SJSA1 (cell line): ENCODE measurements around the gene MMP1. TPM values are rescaled to one million over a fixed set of nuclear protein-coding genes. Genes with fewer than 3 reads are reported as not detected.
A peak's percentile ranks its signal among the peaks of the same experiment; 100 is the strongest.
"Not testable (repeated sequence)": the region's sequence is repeated elsewhere in the genome, so short reads cannot be mapped to it uniquely, and the experiment has no call there.

Source experiments
- DNase-seq, 2 experiments: peaks; one replicate each; pipeline ENCODE4 v3.0.0-alpha.2; 2015 to 2020; ENCODE audit warnings: low spot score in 2 of 2, low read depth in 1 of 2
- H3K27ac ChIP-seq: fragments of 250-450 bp; sonication (Bioruptor Pico); 2 replicates; pipeline ENCODE4 v1.5.1; 2020; ENCODE audit warnings: mild to moderate bottlenecking, moderate library complexity
- H3K27me3 ChIP-seq: fragments of 250-450 bp; sonication (Bioruptor Pico); replicated peaks from 2 replicates; pipeline ENCODE4 v1.5.1; 2020; ENCODE audit warnings: mild to moderate bottlenecking, moderate library complexity
- H3K36me3 ChIP-seq: fragments of 250-450 bp; sonication (Bioruptor Pico); 2 replicates; pipeline ENCODE4 v1.5.1; 2020; ENCODE audit warnings: mild to moderate bottlenecking
- H3K4me1 ChIP-seq: fragments of 250-450 bp; sonication (Bioruptor Pico); replicated peaks from 2 replicates; pipeline ENCODE4 v1.6.1; 2021; ENCODE audit warnings: mild to moderate bottlenecking
- H3K4me3 ChIP-seq: fragments of 250-450 bp; sonication (Bioruptor Pico); 2 replicates; pipeline ENCODE4 v1.5.1; 2020; ENCODE audit warnings: mild to moderate bottlenecking
- H3K9me3 ChIP-seq: fragments of 250-450 bp; sonication (Bioruptor Pico); replicated peaks from 2 replicates; pipeline ENCODE4 v1.5.1; 2020; ENCODE audit warnings: mild to moderate bottlenecking
- total RNA-seq: library from RNA; depleted of rRNA; stranded (reverse); fragments of >200 nt; shearing (Covaris generic); gene quantifications from 2 replicates; pipeline ENCODE4 v1.2.3, GENCODE V29; 2014; rRNA removed

The MMP1 gene
- total RNA-seq, 1 experiment from 2014 or later, result 0.29 TPM

DNA sequence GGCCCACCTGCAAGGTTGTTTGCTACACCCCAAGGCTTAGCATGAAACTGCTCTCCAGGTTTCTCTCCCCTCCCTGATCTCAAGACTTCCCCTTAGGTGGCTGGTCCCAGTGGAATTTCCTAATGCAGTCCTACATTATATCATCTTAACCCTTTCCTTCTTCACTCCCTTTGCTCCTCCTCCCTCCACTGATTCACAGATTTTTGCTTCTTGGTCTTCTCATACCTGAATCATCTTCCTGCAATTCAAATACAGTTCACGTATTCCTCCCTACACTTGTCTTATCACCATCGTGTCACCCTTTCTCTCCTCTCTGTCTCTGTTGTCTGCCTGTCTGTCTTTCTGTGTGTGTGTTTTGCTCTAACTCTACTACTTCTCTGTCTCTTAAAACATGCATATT is 34.5 kb downstream of the MMP1 start:
- DNase-seq, result no peak
- Histone ChIP-seq H3K4me3 (no peak overlapping the region), H3K27me3 (no peaks in the 10 kb centered on the region), H3K9me3 (no peaks in the 10 kb centered on the region), H3K36me3 (no peaks in the 10 kb centered on the region), H3K27ac (no peak overlapping the region), H3K4me1 (peaks cover 36% of the 10 kb centered on the region)

DNA sequence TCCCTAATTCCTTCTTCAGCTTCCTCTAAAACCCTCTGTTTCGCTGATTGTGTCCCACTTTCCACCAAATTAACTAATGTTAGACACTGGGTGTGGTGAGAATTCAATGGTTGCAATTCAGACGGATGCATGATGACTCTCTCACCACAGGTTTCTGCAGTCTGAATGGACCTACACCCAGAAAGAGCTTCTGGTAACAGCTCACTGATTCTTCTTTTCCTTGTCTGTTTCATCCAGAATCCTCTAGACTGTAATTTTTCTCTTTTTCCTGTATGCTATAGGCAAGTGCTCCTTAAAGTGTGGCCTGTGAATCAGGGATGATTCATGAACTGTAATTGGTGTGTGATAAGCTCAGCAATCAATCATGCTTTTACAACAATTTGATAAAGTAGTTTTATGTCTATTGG is 35.6 kb downstream of the MMP1 start:
- Histone ChIP-seq H3K9me3 (no peaks in the 10 kb centered on the region), H3K4me1 (peaks cover 39% of the 10 kb centered on the region), H3K4me3 (peak overlapping the region; percentile 7; the same call in 1 of the 2 replicates), H3K36me3 (no peaks in the 10 kb centered on the region), H3K27me3 (no peaks in the 10 kb centered on the region), H3K27ac (peak overlapping the region; percentile 90)
- DNase-seq, result no peak

GRCh38 chr11:102761646-102762238 is 36.2 kb downstream of the MMP1 start:
- peak overlapping the region; percentile 7; the same call in 1 of the 2 replicates for H3K4me3 ChIP-seq
- peaks cover 39% of the 10 kb centered on the region for H3K4me1 ChIP-seq
- H3K36me3 ChIP-seq, result no peaks in the 10 kb centered on the region
- peak; percentile 48 to 78 for DNase-seq
- H3K27me3 ChIP-seq, result no peaks in the 10 kb centered on the region
- H3K27ac ChIP-seq, result peak overlapping the region; percentile 90
- no peaks in the 10 kb centered on the region for H3K9me3 ChIP-seq

DNA sequence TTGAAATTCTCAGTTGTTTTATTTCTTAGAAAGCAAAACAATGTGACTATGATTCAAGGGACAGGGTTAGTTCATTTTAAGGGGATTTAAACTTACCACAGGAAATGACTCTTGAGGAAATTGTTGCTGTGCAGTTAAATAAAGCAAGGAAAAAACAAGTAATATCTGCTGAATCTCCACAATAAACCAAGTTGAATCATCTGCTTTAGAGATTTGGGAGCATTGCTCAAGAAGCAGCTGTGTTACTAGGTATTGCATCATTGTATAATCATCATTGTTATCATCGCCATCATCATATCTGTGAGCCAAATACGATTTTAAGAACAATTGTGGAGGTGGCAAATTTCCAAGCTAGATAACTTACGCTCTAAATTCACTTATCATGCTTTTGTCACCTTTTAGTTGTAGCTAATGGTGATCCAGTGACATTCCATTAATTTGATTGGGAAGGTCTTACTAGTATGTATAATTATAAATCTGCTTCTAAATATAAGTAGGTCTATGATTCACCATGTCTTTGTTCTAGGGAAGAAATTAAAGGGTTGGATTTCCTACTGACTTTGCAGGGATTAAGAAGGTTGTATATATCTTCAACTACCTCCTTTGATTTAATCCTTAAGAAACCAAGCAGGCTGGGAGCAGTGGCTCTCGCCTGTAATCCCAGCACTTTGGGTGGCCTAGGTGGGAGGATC is 37.5 kb downstream of the MMP1 start:
- H3K4me3 ChIP-seq, result no peak overlapping the region
- H3K27ac ChIP-seq, result peak overlapping the region; percentile 90
- no peaks in the 10 kb centered on the region for H3K27me3 ChIP-seq
- DNase-seq, result peak; percentile 45 to 88
- H3K4me1 ChIP-seq, result peaks cover 39% of the 10 kb centered on the region
- H3K36me3 ChIP-seq, result no peaks in the 10 kb centered on the region
- H3K9me3 ChIP-seq, result no peaks in the 10 kb centered on the region

GRCh38 chr11:102757823-102758549 is 40.0 kb downstream of the MMP1 start:
- H3K36me3 ChIP-seq, result no peaks in the 10 kb centered on the region
- no peaks in the 10 kb centered on the region for H3K9me3 ChIP-seq
- no peak for DNase-seq

GRCh38 chr11:102753267-102753666 is 44.7 kb downstream of the MMP1 start:
- H3K4me1 ChIP-seq, result 0 out of 2 replicates have a peak, but pooled peaks cover 2% of the 10 kb centered on the region
- no peak overlapping the region for H3K4me3 ChIP-seq
- no peaks in the 10 kb centered on the region for H3K36me3 ChIP-seq
- no peaks in the 10 kb centered on the region for H3K27me3 ChIP-seq
- no peak overlapping the region for H3K27ac ChIP-seq
- no peak for DNase-seq
- H3K9me3 ChIP-seq, result no peaks in the 10 kb centered on the region

More at GRCh38 chr11:102757823-102758549, 40.0 kb downstream of the MMP1 start:
- Histone ChIP-seq H3K27ac (no peak overlapping the region), H3K27me3 (no peaks in the 10 kb centered on the region), H3K4me1 (peaks cover 32% of the 10 kb centered on the region), H3K4me3 (no peak overlapping the region)

- DNase-seq, result no peak
- Histone ChIP-seq H3K27me3 (no peaks in the 10 kb centered on the region), H3K36me3 (no peaks in the 10 kb centered on the region), H3K4me3 (no peak overlapping the region), H3K9me3 (no peaks in the 10 kb centered on the region), H3K27ac (no peak overlapping the region), H3K4me1 (no peaks in the 10 kb centered on the region)
Observed at GRCh38 chr11:102751673-102752072, 46.3 kb downstream of the MMP1 start.

- Histone ChIP-seq H3K36me3 (no peaks in the 10 kb centered on the region), H3K4me1 (no peaks in the 10 kb centered on the region), H3K4me3 (no peak overlapping the region), H3K27me3 (no peaks in the 10 kb centered on the region), H3K9me3 (no peaks in the 10 kb centered on the region), H3K27ac (no peak overlapping the region)
- DNase-seq, result no peak
Observed at GRCh38 chr11:102749101-102749722, 48.7 kb downstream of the MMP1 start.

- not testable (repeated sequence) for DNase-seq, H3K27me3 ChIP-seq, H3K4me3 ChIP-seq, H3K36me3 ChIP-seq, H3K27ac ChIP-seq, H3K4me1 ChIP-seq, H3K9me3 ChIP-seq
Observed at GRCh38 chr11:102746746-102747578, 51.0 kb downstream of the MMP1 start.

Other genes starting within 250 kb of the MMP1 start
- not detected in 2 replicates for gene MMP20, start 172.8 kb downstream of the MMP1 start, total RNA-seq
- not detected in 2 replicates for gene MMP27, start 92.4 kb downstream of the MMP1 start, total RNA-seq
- gene MMP8, start 73.2 kb downstream of the MMP1 start, total RNA-seq, result not detected in 2 replicates
- 0.63 TPM in 1 of 2 replicates, not detected in the other for gene MMP10, start 17.5 kb downstream of the MMP1 start, total RNA-seq
- gene MMP3, start 45.4 kb upstream of the MMP1 start, total RNA-seq, result 0.32 and 0.60 TPM in 2 replicates
- 0.05 TPM in 1 of 2 replicates, not detected in the other for gene MMP12, start 76.8 kb upstream of the MMP1 start, total RNA-seq
- gene MMP13, start 157.6 kb upstream of the MMP1 start, total RNA-seq, result not detected in 2 replicates